ENCODE data around the gene GAREM1.

GRCh38 chr18:32321826-32322225, 148.9 kb downstream of the GAREM1 start:
- TF ChIP-seq, protein P1, sequence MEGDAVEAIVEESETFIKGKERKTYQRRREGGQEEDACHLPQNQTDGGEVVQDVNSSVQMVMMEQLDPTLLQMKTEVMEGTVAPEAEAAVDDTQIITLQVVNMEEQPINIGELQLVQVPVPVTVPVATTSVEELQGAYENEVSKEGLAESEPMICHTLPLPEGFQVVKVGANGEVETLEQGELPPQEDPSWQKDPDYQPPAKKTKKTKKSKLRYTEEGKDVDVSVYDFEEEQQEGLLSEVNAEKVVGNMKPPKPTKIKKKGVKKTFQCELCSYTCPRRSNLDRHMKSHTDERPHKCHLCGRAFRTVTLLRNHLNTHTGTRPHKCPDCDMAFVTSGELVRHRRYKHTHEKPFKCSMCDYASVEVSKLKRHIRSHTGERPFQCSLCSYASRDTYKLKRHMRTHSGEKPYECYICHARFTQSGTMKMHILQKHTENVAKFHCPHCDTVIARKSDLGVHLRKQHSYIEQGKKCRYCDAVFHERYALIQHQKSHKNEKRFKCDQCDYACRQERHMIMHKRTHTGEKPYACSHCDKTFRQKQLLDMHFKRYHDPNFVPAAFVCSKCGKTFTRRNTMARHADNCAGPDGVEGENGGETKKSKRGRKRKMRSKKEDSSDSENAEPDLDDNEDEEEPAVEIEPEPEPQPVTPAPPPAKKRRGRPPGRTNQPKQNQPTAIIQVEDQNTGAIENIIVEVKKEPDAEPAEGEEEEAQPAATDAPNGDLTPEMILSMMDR (IDR thresholded peaks at IDR 0.05; ENCODE audit: insufficient read depth, low read depth, low read length) = no peak
- TF ChIP-seq EZH2 (IDR thresholded peaks at IDR 0.05; ENCODE audit: insufficient read depth, low read length) = no peak

Measured in astrocyte (in vitro differentiated cells and primary cell).